Measurements from ENCODE around the gene TAF1A. TPM values are rescaled to one million over a fixed set of nuclear protein-coding genes. Genes with fewer than 3 reads are reported as not detected.

Gene TAF1A
- total and polyA plus RNA-seq, 2 of the 8 experiments (the other 6 are each of a cell fraction or from before 2014, with no cell fraction given): 3.3 to 16.7 TPM

GRCh38 chr1:222632749-222633148, 43.0 kb upstream of the TAF1A start (continued):
- TF ChIP-seq CHD7 (IDR thresholded peaks at IDR 0.05; ENCODE audit: insufficient replicate concordance, low read length): no peak
- TF ChIP-seq TCF12 (IDR thresholded peaks at IDR 0.05; ENCODE audit: low read depth, low read length): no peak
- no peak for TF ChIP-seq BCL11A (IDR thresholded peaks at IDR 0.05; ENCODE audit: low read depth in 2 of 2, low read length in 2 of 2)
- no peak for TF ChIP-seq SIX5 (IDR thresholded peaks at IDR 0.05; ENCODE audit: low read depth, low read length)
- no peak for TF ChIP-seq SP4 (IDR thresholded peaks at IDR 0.05; ENCODE audit: low read length)
- TF ChIP-seq RAD21 (IDR thresholded peaks at IDR 0.05 in 1 of 2, conservative IDR thresholded peaks at IDR 0.05 in 1 of 2; ENCODE audit: low read depth in 2 of 2, low read length in 2 of 2): no peak
- TF ChIP-seq, protein P1, sequence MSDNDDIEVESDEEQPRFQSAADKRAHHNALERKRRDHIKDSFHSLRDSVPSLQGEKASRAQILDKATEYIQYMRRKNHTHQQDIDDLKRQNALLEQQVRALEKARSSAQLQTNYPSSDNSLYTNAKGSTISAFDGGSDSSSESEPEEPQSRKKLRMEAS (IDR thresholded peaks at IDR 0.05): no peak
